DOHH2 (cell line): ENCODE measurements around the gene TMEM156.

Experiments
- CTCF ChIP-seq: fragments of 200-600 bp; sonication (generic); IDR thresholded peaks from one replicate; pipeline ENCODE4 v1.5.1; 2014; ENCODE audit warnings: antibody characterized with exemption, mild to moderate bottlenecking, low read depth, low read length; ENCODE audit not compliant: poor library complexity, severe bottlenecking
- EZH2phosphoT487 ChIP-seq: fragments of 200-600 bp; sonication (generic); IDR thresholded peaks from 2 replicates; pipeline ENCODE4 v1.6.1; 2017; ENCODE audit warnings: borderline replicate concordance, mild to moderate bottlenecking, antibody characterized with exemption, low read length, moderate library complexity, mixed read lengths

- no peak for TF ChIP-seq CTCF
- TF ChIP-seq EZH2phosphoT487, result no peak
Measured at GRCh38 chr4:39042366-39042765, 10.2 kb upstream of the TMEM156 start.
